ENCODE results near the gene EMC10.
A peak's percentile ranks its signal among the peaks of the same experiment; 100 is the strongest.

The EMC10 gene

GRCh38 chr19:50496189-50497021, 20.1 kb downstream of the EMC10 start:
- no peak for DNase-seq (ENCODE audit: low read depth in 2 of 2)

DNA sequence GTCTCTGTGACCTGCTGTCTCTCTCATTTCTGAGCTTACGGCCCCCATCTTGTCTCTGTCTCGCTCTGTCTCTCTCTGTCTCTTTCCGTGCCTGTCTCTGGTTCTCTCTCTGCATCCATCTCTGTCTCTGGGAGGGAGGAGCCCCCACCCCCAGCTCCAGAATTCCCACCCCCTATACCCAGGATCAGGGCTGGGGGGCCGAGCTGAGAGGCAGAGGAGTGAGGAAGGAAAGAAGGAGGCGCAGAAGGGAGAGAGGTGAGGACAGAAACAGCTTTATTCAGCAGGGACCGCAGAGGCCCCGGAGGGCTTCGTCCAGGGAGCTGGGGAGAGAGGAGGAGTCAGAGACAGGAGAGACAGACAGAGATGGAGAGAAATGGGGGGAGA, 20.7 kb downstream of the EMC10 start:
- no peak for DNase-seq (ENCODE audit: low read depth in 2 of 2)

DNA sequence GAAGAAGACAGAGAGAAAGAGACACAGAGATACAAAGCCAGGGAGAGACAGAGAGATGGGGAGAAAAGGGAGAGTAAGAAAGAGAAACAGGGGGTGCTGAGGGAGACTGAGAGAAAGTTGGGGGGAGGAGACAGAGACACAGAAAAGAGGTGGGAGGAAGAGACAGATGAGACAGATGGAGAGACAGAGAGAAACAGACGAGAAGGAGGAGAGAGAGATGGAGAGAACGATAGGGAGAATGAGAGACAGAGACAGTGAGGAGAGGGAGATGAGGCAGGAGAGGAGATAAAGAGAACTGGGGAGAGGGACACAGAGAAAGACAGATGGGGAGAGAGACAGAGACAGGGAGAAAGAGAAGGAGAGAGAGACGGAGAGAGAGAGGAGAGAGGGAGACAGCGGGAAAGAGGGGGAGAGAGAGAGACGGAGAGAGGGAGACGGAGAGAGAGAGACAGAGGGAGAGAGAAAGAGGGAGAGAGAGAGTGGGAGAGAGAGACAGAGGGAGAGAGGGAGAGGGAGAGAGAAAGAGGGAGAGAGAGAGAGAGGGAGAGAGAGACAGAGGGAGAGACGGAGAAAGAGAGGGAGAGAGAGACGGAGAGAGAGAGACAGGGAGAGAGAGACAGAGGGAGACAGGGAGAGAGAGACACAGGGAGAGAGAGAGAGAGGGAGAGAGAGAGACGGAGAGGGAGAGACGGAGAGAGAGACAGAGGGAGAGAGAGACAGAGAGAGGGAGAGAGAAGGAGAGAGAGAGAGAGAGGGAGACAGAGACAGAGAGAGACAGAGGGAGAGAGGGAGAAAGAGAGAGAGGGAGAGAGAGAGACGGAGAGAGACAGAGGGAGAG, 22.1 kb downstream of the EMC10 start:
- no peak for DNase-seq (ENCODE audit: low read depth in 2 of 2)

DNA sequence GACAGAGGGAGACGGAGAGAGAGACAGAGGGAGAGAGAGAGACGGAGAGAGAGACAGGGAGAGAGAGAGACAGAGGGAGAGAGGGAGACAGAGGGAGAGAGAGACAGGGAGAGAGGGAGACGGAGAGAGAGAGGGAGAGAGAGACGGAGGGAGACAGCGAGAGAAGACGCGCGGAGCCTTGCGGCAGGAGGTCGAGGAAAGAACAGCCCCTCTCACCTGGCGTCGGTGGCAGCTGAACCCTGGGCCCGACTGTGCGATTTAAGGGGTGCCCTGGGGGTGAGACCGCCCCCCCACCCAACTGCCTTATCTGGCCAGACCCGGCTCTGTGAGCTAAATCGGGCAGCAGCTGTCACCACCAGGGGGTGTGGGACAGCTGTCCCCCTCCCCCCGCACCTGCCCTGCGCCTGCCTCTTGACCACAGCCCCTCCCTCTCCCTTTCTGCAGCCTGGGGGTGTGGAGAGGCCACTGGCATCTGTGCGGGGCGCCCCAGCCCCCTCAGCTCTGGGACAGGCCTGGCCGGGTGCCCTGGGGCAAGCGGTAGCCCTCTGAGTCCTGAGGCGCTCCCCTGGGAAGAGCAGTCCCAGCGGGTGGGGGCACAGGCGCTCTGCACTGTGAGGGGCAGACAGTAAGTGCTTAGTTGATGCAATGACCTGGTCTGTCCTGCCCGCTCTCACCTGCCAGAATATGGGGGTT, 23.9 kb downstream of the EMC10 start:
- DNase-seq (ENCODE audit: low read depth in 2 of 2): no peak

DNA sequence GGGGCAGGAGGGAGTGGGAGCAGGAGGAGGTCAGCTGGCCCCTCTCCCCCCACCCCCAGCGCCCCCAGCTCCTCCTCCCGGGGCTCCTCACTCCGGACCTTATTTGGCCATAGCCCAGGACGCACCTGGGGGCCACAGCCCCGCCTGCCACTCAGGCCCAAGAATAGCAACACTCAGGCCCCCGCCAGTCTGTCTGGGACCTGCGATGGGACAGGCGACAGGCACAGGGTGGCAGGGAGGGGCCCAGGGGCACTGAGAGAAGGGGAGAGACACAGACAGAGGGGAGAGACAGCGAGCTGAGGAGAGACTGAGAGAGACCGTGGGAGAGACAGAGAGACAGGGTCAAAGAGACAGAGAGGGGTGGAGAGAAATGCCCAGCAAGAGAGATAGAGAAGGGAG, 24.4 kb downstream of the EMC10 start:
- no peak for DNase-seq (ENCODE audit: low read depth in 2 of 2)

DNA sequence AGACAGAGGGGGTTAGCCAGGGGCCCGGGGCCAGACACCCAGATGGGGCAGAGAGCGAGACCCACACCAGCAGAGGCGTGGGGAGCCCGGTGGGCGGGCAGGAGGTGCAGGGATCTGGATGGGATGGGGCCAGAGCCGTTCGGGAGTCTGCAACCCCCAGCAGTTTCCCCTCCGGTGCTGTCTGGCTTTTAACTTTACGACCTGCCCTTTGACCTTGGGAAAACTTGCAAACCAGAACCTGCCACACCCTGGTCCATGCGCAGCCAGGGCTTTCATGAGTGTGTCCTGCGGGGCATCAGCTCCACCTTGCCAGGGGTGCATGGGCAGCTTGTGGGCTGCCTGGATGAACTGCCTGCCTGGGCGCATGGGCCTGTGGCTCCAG, 24.9 kb downstream of the EMC10 start:
- DNase-seq (ENCODE audit: low read depth in 2 of 2): no peak

- no peak for DNase-seq (ENCODE audit: low read depth in 2 of 2)
These were observed 25.5 kb downstream of the EMC10 start for GRCh38 chr19:50501568-50502475.

- DNase-seq (ENCODE audit: low read depth in 2 of 2): no peak
These were observed 29.7 kb downstream of the EMC10 start for GRCh38 chr19:50505856-50506611.

DNA sequence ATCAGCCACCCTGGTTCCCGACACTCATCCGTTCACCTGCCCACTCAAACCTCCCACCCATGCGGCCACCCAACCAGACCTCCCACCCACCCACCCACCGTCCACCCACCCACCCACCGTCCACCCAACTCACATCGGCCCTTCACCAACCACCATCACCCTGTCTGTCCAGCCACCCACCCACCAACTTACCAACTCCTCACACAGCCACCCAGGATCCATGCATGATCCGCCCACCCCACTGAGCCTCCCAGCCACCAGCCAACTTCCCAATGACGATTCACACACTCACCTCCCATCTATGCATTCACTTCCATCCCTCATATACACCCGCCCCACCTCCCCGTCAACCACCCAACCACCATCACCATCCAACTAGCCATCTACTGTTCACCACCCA, 30.4 kb downstream of the EMC10 start:
- no peak for DNase-seq (ENCODE audit: low read depth in 2 of 2)

DNA sequence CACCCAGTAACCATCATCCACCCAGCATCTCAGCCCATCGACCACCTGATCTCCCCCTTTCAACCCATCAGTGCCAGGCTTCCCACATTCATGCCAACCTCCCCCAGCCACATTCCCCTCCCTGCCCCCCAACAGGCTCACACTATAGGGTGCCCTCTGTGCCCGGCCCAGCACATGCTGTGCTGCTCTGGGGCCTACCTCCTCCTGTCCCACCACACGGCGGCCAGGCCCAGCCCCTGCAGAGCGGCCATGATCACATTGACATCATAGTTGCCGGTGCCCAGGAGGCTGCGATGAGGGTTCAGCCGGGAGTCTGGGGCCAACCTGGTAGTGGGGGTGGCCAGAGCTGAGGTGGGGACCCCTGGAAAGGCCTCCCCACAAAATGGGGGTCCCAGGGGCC, 31.1 kb downstream of the EMC10 start:
- DNase-seq (ENCODE audit: low read depth in 2 of 2): no peak

DNA sequence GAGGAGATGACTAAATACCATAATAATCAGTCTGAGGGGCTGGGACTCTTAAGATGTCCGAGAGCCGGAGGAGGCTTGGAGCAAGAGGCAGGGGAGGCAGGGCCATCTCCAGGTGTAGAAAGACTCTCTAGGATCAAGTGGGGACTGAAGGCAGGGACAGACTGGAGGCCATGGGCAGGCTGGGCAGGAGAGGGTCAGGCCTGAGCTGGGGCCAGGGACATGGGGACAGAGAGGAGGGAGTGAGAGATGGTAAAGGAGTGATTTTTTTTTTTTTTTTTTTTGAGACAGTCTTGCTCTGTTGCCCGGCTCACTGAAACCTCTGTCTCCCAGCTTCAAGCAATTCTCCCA, 32.5 kb downstream of the EMC10 start:
- DNase-seq (ENCODE audit: low read depth in 2 of 2): no peak

DNA sequence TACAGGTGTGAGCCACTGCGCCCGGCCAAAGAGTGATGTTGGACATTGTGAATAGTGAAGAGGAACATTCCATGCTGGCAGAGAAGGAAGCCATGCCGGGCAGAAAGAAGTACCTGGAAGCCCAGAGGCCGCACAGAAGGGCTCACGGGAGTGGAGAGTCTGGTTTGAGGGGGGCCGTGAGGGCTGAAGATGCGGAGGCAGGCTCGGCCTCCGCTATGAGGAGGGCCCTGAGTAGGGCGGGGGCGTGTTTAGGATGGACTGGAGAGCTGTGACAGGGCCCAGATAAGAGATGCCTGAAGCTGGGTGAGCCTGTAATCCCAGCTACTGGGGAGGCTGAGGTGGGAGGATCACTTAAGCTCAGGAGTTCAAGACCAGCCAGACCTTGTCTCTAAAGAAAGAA, 33.1 kb downstream of the EMC10 start:
- DNase-seq (ENCODE audit: low read depth in 2 of 2): no peak

DNA sequence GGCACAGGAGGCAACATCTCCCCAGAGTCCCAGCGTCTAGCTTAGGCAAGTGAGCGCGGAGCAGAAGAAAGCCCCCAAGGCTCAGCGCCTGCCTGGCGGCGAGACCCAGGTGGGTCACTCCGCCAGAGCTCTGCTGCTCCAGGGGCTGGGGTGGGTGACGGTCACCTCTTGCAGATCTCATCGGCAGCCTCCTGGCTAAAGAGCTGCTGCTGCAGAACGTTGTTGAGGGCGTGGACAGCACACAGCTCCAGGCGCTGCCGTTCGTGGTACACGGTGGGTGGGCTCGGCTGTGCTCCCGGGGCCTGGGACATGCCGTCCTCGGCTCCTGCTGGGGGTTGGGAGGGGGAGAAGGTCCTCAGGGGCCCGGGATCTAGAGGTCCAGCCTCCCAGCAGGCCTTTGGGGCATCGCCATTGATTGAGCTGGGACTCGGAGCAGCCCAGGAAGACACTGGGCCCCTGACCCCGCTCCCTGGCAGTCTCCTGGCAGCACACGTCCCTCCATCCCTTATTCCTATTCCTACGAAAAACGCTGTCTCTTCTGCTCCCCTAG, 33.9 kb downstream of the EMC10 start:
- no peak for DNase-seq (ENCODE audit: low read depth in 2 of 2)

GRCh38 chr19:50510700-50511068, 34.4 kb downstream of the EMC10 start:
- no peak for DNase-seq (ENCODE audit: low read depth in 2 of 2)

- DNase-seq (ENCODE audit: low read depth in 2 of 2): peak; percentile 95 to 98
These were observed 34.9 kb downstream of the EMC10 start, which contains the start of gene JOSD2 for GRCh38 chr19:50511069-50511822. Gene JOSD2, minus strand, starts transcription at chr19:50511191. Its CDS starts 760 bp downstream, at chr19:50510431.

DNA sequence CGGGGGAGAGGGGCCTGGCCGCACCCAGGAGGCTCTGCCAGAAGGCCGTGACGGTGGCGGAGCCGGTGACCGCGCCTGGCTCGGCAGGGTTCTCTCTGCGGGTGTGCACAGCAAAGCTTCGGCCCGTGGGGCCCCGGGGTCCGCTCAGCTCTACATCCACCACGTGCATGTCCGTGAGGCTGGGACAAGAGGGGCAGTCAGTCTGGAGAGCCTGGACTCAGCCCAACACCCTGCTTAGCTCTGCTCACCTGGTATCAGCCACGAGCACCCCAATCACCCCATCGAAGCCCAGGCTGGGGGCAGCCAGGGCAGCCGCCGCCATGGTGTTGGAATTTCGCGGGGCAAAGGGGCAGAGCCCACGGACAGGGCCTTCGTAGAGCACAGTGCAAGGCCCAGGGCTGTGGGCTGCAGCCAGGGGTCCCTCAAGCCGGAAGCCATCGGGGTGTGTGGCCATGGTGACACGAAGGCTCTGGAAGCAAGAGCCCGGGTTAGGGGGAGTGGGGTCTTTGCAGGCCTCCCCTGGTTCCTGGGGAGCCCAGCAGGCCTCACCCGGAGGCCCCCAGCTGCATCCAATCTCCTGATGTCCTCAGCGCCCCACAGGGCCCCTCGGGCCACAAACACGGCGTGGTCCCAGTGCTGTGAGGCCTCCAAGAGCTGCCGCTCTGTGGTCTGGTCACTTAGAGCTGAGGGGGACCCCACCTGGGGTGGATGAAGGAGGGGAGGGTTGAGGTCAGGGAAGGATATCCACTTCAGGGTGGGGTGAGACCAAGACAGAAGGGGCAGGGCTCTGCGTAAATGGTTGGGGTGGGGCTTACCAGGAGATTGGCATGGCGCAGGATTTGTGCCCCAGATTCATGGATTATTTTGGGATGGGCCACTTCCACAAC, 36.0 kb downstream of the EMC10 start:
- no peak for DNase-seq (ENCODE audit: low read depth in 2 of 2)

GRCh38 chr19:50512999-50513745, 36.9 kb downstream of the EMC10 start:
- DNase-seq (ENCODE audit: low read depth in 2 of 2): no peak

DNA sequence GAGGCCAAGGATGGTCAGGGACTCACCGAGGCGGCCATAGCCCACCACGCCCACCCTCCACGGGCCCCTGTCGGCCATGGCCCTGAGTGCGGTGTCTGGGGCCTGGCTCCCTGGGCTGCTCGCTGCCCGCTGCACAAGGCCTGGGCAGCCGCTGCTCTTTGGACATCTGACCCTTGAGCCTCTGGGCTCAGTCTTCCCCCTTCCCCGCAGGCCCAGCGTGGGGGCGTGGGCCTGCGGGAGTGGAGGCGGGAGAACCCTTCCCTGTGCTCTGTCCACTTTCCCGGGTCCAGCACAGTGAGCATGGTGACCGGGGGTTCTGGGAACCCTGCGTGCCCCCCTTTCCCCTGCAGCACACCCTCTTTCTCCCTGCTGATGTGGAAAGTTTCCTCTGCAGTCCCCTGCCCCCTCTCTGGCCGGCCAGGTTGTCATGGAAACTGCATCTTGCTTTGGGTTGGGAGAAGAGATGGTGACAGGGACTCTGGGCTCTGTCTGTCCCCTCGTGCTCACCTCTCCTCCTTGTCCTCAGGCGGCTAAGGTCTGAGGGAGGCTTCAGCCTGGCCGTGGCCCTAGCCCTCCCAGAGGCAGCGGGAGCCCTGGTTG, 37.5 kb downstream of the EMC10 start, which contains the start of gene ASPDH:
TSS of gene ASPDH (minus strand) at position 168 of the 600 bp plus-strand sequence. CDS start at position 78, 90 bp downstream.
- DNase-seq (ENCODE audit: low read depth in 2 of 2): no peak

Data from stimulated activated CD8-positive, alpha-beta memory T cell treated with anti-CD3 and anti-CD28 coated beads, Interleukin-15, amount 100 ng/mL, for 4 hours (primary cell).